ENCODE data around the gene STRIT1.
"Not testable (repeated sequence)": the region's sequence is repeated elsewhere in the genome, so short reads cannot be mapped to it uniquely, and the experiment has no call there.

Gene STRIT1

GRCh38 chr3:155313300-155313699 lies 19.8 kb upstream of the STRIT1 start:
- DNase-seq (ENCODE audit: low read depth): no peak

GRCh38 chr3:155312781-155313180 lies 19.3 kb upstream of the STRIT1 start:
- no peak for DNase-seq (ENCODE audit: low read depth)

GRCh38 chr3:155309581-155309980 lies 16.1 kb upstream of the STRIT1 start:
- no peak for DNase-seq (ENCODE audit: low read depth)

GRCh38 chr3:155308831-155309230 lies 15.3 kb upstream of the STRIT1 start:
- DNase-seq (ENCODE audit: low read depth): no peak

GRCh38 chr3:155307183-155307582 lies 13.7 kb upstream of the STRIT1 start:
- DNase-seq (ENCODE audit: low read depth): no peak

- DNase-seq (ENCODE audit: low read depth): no peak
These were observed 10.9 kb upstream of the STRIT1 start for GRCh38 chr3:155304394-155304793.

- no peak for DNase-seq (ENCODE audit: low read depth)
These were observed 10.1 kb upstream of the STRIT1 start for GRCh38 chr3:155303540-155304097.

- no peak for DNase-seq (ENCODE audit: low read depth)
These were observed 9.4 kb upstream of the STRIT1 start for GRCh38 chr3:155302891-155303290.

GRCh38 chr3:155302481-155302880 lies 9.0 kb upstream of the STRIT1 start:
- no peak for DNase-seq (ENCODE audit: low read depth)

- no peak for DNase-seq (ENCODE audit: low read depth)
These were observed 3.6 kb upstream of the STRIT1 start for GRCh38 chr3:155297100-155297499.

GRCh38 chr3:155296413-155296812 lies 2.9 kb upstream of the STRIT1 start:
- no peak for DNase-seq (ENCODE audit: low read depth)

- no peak for DNase-seq (ENCODE audit: low read depth)
These were observed 790 bp downstream of the STRIT1 start for GRCh38 chr3:155292693-155293092.

- DNase-seq (ENCODE audit: low read depth): no peak
These were observed 1.4 kb downstream of the STRIT1 start for GRCh38 chr3:155292133-155292532.

- no peak for DNase-seq (ENCODE audit: low read depth)
These were observed 6.7 kb downstream of the STRIT1 start for GRCh38 chr3:155286736-155287135.

GRCh38 chr3:155285936-155286335 lies 7.5 kb downstream of the STRIT1 start:
- DNase-seq (ENCODE audit: low read depth): no peak

- DNase-seq (ENCODE audit: low read depth): no peak
These were observed 10.1 kb downstream of the STRIT1 start for GRCh38 chr3:155283092-155284056.

GRCh38 chr3:155282385-155283091 lies 10.9 kb downstream of the STRIT1 start:
- no peak for DNase-seq (ENCODE audit: low read depth)

- no peak for DNase-seq (ENCODE audit: low read depth)
These were observed 11.6 kb downstream of the STRIT1 start for GRCh38 chr3:155281912-155282311.

- not testable (repeated sequence) for DNase-seq (ENCODE audit: low read depth)
These were observed 17.4 kb downstream of the STRIT1 start for GRCh38 chr3:155276089-155276488.

GRCh38 chr3:155275159-155275754 lies 18.2 kb downstream of the STRIT1 start:
- not testable (repeated sequence) for DNase-seq (ENCODE audit: low read depth)

GRCh38 chr3:155274435-155274834 lies 19.0 kb downstream of the STRIT1 start:
- not testable (repeated sequence) for DNase-seq (ENCODE audit: low read depth)

- DNase-seq (ENCODE audit: low read depth): no peak
These were observed 22.2 kb downstream of the STRIT1 start for GRCh38 chr3:155271343-155271613.

Data from stimulated activated CD8-positive, alpha-beta memory T cell treated with anti-CD3 and anti-CD28 coated beads, Interleukin-15, amount 100 ng/mL, for 1 hour (primary cell).